K562 (cell line): ENCODE measurements around the gene DOCK8. TPM values are rescaled to one million over a fixed set of nuclear protein-coding genes. Genes with fewer than 3 reads are reported as not detected.
"Not testable (repeated sequence)": the region's sequence is repeated elsewhere in the genome, so short reads cannot be mapped to it uniquely, and the experiment has no call there.

Source experiments
- ATAC-seq: fragments of 200-7000 bp; cut with Tn5 transposase; 3 replicates; pipeline ENCODE4 v1.9.1; 2020; ENCODE audit warnings: moderate library complexity
- BruUV-seq: library from RNA; stranded (reverse); fragments of 400-500 nt; replicated peaks from 2 replicates; lab custom pipeline; 2021; lab: Mats Ljungman, UMichigan
- CTCF ChIA-PET: fragments of 300-600 bp; formaldehyde crosslinking; extraction: SDS; loops from one replicate; lab custom pipeline; 2021; ENCODE audit warnings: low intra/inter-chr PET ratio; lab: Yijun Ruan, JAX
- POLR2A ChIA-PET: fragments of 300-600, 350-650 bp; sonication (Branson Sonifier 250); formaldehyde crosslinking; extraction: SDS; loops from one replicate; lab custom pipeline; 2021; ENCODE audit warnings: antibody characterized with exemption, inconsistent platforms; lab: Yijun Ruan, JAX
- DNase-seq, 4 experiments: peaks; one replicate each; pipeline versions ENCODE4 v3.0.0 to v3.0.0-alpha.2; 2011 to 2018; ENCODE audit warnings: low spot score in 3 of 4, mixed read lengths in 3 of 4; ENCODE audit errors: extremely low read depth in 1 of 4
- FAIRE-seq: peaks from 2 replicates; lab custom pipeline; 2011; peaks lifted over from hg19 to GRCh38; lab: Jason Lieb, UNC
- H2AFZ ChIP-seq: 2 replicates; pipeline ENCODE4 v1.6.0; 2011; ENCODE audit warnings: low read depth, low read length, control low read depth, inconsistent platforms
- H3K27ac ChIP-seq: fragments of 200-600 bp; 3 replicates; pipeline ENCODE4 v1.8.0; 2011; ENCODE audit warnings: low read depth, mild to moderate bottlenecking, control low read depth, inconsistent platforms, low read length, moderate library complexity, mixed read lengths; ENCODE audit errors: extremely low read depth
- H3K27me3 ChIP-seq, 2 experiments: fragments of 300-600 bp in 1 of 2; 2 replicates in 1 of 2; 3 replicates in 1 of 2; pipeline versions ENCODE4 v1.6.0 to v1.8.0; 2011; ENCODE audit warnings: inconsistent platforms in 2 of 2, low read length in 2 of 2, mild to moderate bottlenecking in 1 of 2, mixed read lengths in 1 of 2, moderate library complexity in 1 of 2; ENCODE audit not compliant: control insufficient read depth in 2 of 2, insufficient read depth in 2 of 2
- H3K36me3 ChIP-seq: fragments of 300-600 bp; 3 replicates; pipeline ENCODE4 v1.8.0; 2011; ENCODE audit warnings: mild to moderate bottlenecking, low read length, inconsistent platforms; ENCODE audit not compliant: control insufficient read depth, insufficient read depth
- H3K4me1 ChIP-seq, 2 experiments: fragments of 200-600 bp in 1 of 2; replicated peaks in 1 of 2; 2 replicates in 1 of 2; 3 replicates in 1 of 2; pipeline versions ENCODE4 v1.5.1 to v1.8.0; 2011; ENCODE audit warnings: inconsistent platforms in 2 of 2, low read length in 2 of 2, mild to moderate bottlenecking in 1 of 2, mixed read lengths in 1 of 2, moderate library complexity in 1 of 2; ENCODE audit not compliant: control insufficient read depth in 2 of 2, insufficient read depth in 2 of 2
- H3K4me2 ChIP-seq: 2 replicates; pipeline ENCODE4 v1.6.1; 2011; ENCODE audit warnings: low read length, control low read depth, inconsistent platforms, mixed read lengths; ENCODE audit not compliant: insufficient read depth
- H3K4me3 ChIP-seq: fragments of 200-600 bp; sonication (generic), shearing (Covaris generic); 2 replicates; pipeline ENCODE4 v1.5.1; 2016; ENCODE audit warnings: control low read depth, inconsistent platforms
- H3K79me2 ChIP-seq: fragments of 200-600 bp; 3 replicates; pipeline ENCODE4 v1.8.0; 2011; ENCODE audit warnings: low read length, inconsistent platforms; ENCODE audit not compliant: control insufficient read depth, insufficient read depth
- H3K9ac ChIP-seq, 2 experiments: 2 replicates each; pipeline versions ENCODE4 v1.6.0 to v1.6.1; 2011; ENCODE audit warnings: low read depth in 2 of 2, low read length in 2 of 2, control low read depth in 1 of 2, inconsistent platforms in 1 of 2, mild to moderate bottlenecking in 1 of 2, mixed read lengths in 1 of 2; ENCODE audit not compliant: insufficient read depth in 1 of 2
- H3K9me1 ChIP-seq: one replicate; pipeline ENCODE4 v1.6.0; 2011; ENCODE audit warnings: inconsistent platforms, mild to moderate bottlenecking, low read length, moderate library complexity; ENCODE audit not compliant: control insufficient read depth, insufficient read depth
- H3K9me3 ChIP-seq: replicated peaks from 2 replicates; pipeline ENCODE4 v1.5.1; 2011; ENCODE audit warnings: low read depth, low read length, inconsistent platforms; ENCODE audit not compliant: control insufficient read depth, insufficient read depth
- H4K20me1 ChIP-seq: replicated peaks from 2 replicates; pipeline ENCODE4 v1.6.1; 2011; ENCODE audit warnings: low read length, inconsistent platforms, mixed read lengths; ENCODE audit not compliant: control insufficient read depth, insufficient read depth
- BRD9 ChIP-seq: fragments of 450-650 bp; IDR thresholded peaks from 2 replicates; pipeline ENCODE4 v1.6.1; 2018; ENCODE audit warnings: low read depth; ENCODE audit not compliant: partially characterized antibody
- JUN ChIP-seq, 2 experiments: sonication (generic) in 1 of 2; formaldehyde crosslinking in 1 of 2; IDR thresholded peaks; 2 replicates each; pipeline versions ENCODE4 v1.6.1 to v1.8.0; 2012 to 2022; ENCODE audit warnings: borderline replicate concordance in 2 of 2, mild to moderate bottlenecking in 2 of 2, improper control_type of control experiment in 1 of 2, low read depth in 1 of 2, low read length in 1 of 2, missing genetic modification reagents in 1 of 2
- MCM5 ChIP-seq: fragments of 450-650 bp; IDR thresholded peaks from 2 replicates; pipeline ENCODE4 v1.6.1; 2016; ENCODE audit warnings: low read depth
- PHB ChIP-seq: fragments of 250-450 bp; sonication (Bioruptor Pico); IDR thresholded peaks from 2 replicates; pipeline ENCODE4 v1.5.0; 2021
- ZFX ChIP-seq: sonication (generic); formaldehyde crosslinking; IDR thresholded peaks from 2 replicates; pipeline ENCODE4 v1.8.0; 2022; ENCODE audit warnings: mild to moderate bottlenecking, missing genetic modification reagents, moderate library complexity
- WGBS: fragments of 100-300 bp; shearing (Covaris generic); methylation state at CpG from one replicate; pipeline ENCODE4 v1.1.6; 2016; ENCODE audit warnings: low coverage, mixed read lengths; ENCODE audit not compliant: insufficient coverage; ENCODE audit errors: missing lambda C conversion rate; 5-methylcytosine and 5-hydroxymethylcytosine counted together
- in situ Hi-C: fragments of 300-500 bp; cut with MboI; formaldehyde crosslinking; loops from 4 replicates; pipeline ENCODE4 v1.15.0; 2018; ENCODE audit warnings: inconsistent platforms, mixed read lengths
- intact Hi-C: fragments of 100-400 bp; cut with micrococcal nuclease; formaldehyde crosslinking; loops from 2 replicates; pipeline ENCODE4 v1.14.2; 2022
- polyA plus RNA-seq, 8 experiments: library from polyadenylated mRNA; depleted of rRNA in 4 of 8; stranded (reverse) in 5 of 8; unstranded in 3 of 8; fragments of >200 nt; fragmentation: Nextera tagmentation in 2 of 8; fragmentation: Illumina TruSeq in 1 of 8; extraction: Ambion mirVana in 2 of 8; extraction: Trizol in 1 of 8; gene quantifications; 2 replicates each; pipeline versions ENCODE4 v1.2.1 to v1.2.3, GENCODE V29; 2011 to 2014; ENCODE audit warnings: inconsistent platforms in 1 of 8, missing spikeins in 1 of 8
- total RNA-seq, 7 experiments: library from RNA; depleted of rRNA in 6 of 7; stranded (reverse); fragments of >200 nt in 6 of 7; fragmentation: Illumina TruSeq in 2 of 7; extraction: Trizol in 2 of 7; gene quantifications; 2 replicates each; pipeline versions ENCODE4 v1.2.1 to v1.2.3, GENCODE V29; 2011 to 2021; ENCODE audit warnings: low replicate concordance in 1 of 7

DOCK8 gene
- total and polyA plus RNA-seq, 9 of the 15 experiments (the other 6 are each of a cell fraction or from before 2014, with no cell fraction given): 14.4 to 53.8 (median 25.1) TPM

DNA sequence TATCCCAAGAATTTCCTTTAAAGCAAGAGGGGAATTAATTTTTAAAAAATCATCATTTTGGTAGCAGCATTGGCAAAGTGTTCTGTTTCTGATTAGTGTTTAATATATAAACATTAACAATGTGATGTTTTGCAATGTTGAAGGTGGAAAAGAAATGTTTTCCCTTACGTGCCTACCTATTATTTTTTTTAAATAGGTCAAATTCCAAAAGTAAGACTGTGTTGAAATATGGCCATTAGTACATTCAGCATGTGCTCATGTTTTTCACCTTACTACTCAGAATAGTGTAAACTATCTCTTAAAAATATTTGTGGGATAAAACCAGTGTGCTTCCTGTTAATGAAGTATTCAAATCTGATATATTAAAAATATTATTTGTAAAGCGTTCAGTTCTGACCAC, 3.3 kb downstream of the DOCK8 start (continued):
- TF ChIP-seq MCM5 (no peak), JUN (IDR thresholded peaks at IDR 0.05; ENCODE audit: borderline replicate concordance, low read depth, low read length) (no peak), JUN (CRISPR knock-in tag; IDR thresholded peaks at IDR 0.05; ENCODE audit: borderline replicate concordance) (no peak), BRD9 (no peak), PHB (no peak), ZFX (CRISPR knock-in tag) (no peak)

DNA sequence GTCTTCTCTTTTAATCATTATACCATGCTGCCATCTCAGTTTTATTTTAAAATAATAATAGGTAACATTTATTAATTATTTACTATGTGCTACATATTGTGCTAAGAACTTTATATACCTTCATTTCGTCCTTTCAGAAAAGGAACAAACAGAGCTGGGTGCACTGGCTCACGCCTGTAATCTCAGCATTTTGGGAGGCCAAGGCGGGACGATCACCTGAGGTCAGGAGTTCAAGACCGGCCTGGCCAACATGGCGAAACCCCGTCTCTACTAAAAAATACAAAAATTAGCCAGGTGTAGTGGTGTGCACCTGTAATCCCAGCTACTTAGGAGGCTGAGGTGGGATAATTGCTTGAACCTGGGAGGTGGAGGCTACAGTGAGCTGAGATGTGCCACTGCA, 4.4 kb downstream of the DOCK8 start:
- DNase-seq, H3K9ac ChIP-seq, H3K9me1 ChIP-seq, CTCF ChIA-PET, H3K27me3 ChIP-seq, BruUV-seq, H3K4me2 ChIP-seq, H2AFZ ChIP-seq, H3K36me3 ChIP-seq, H3K27ac ChIP-seq, in situ Hi-C loops, ATAC-seq, H4K20me1 ChIP-seq, FAIRE-seq, H3K4me3 ChIP-seq, H3K9me3 ChIP-seq: not testable (repeated sequence)
- 97% methylated on average over 5 of the region's 7 CpGs for WGBS
- Histone ChIP-seq H3K79me2 (peaks cover 48% of the 10 kb centered on the region), H3K4me1 (peaks cover 17 to 22% of the 10 kb centered on the region in 2 experiments; a peak in 4 of 5 replicates)
- intact Hi-C loops: loop anchor here (5.0 to 10.0 kb wide), 2 partner anchors 33 to 86 kb away; no protein-coding TSS in a partner anchor
- POLR2A ChIA-PET: interaction anchor here (1.3 to 1.4 kb wide), 2 partner anchors 10 to 17 kb away, joined by 4 read pairs; no protein-coding TSS in a partner anchor
